ENCODE measurements around the gene AGFG1.
"Not testable (repeated sequence)": the region's sequence is repeated elsewhere in the genome, so short reads cannot be mapped to it uniquely, and the experiment has no call there.

AGFG1 gene

GRCh38 chr2:227540352-227540751 is 68.4 kb downstream of the AGFG1 start:
- not testable (repeated sequence) for DNase-seq (ENCODE audit: low spot score)

- no peak for DNase-seq (ENCODE audit: low spot score)
Observed at GRCh38 chr2:227545990-227546389, 74.0 kb downstream of the AGFG1 start.

GRCh38 chr2:227551836-227552235 is 79.9 kb downstream of the AGFG1 start:
- no peak for DNase-seq (ENCODE audit: low spot score)

GRCh38 chr2:227562581-227562980 is 90.6 kb downstream of the AGFG1 start:
- no peak for DNase-seq (ENCODE audit: low spot score)

GRCh38 chr2:227565080-227565479 is 93.1 kb downstream of the AGFG1 start:
- DNase-seq (ENCODE audit: low spot score), result no peak

- DNase-seq (ENCODE audit: low spot score), result no peak
Observed at GRCh38 chr2:227566012-227566411, 94.1 kb downstream of the AGFG1 start.

GRCh38 chr2:227568852-227569169 is 96.9 kb downstream of the AGFG1 start:
- no peak for DNase-seq (ENCODE audit: low spot score)

- no peak for DNase-seq (ENCODE audit: low spot score)
Observed at GRCh38 chr2:227570615-227571014, 98.7 kb downstream of the AGFG1 start.

- DNase-seq (ENCODE audit: low spot score), result no peak
Observed at GRCh38 chr2:227576110-227576509, 104.2 kb downstream of the AGFG1 start.

- DNase-seq (ENCODE audit: low spot score), result no peak
Observed at GRCh38 chr2:227576812-227577211, 104.9 kb downstream of the AGFG1 start.

- DNase-seq (ENCODE audit: low spot score), result no peak
Observed at GRCh38 chr2:227577555-227577954, 105.6 kb downstream of the AGFG1 start.

- DNase-seq (ENCODE audit: low spot score), result no peak
Observed at GRCh38 chr2:227578642-227579041, 106.7 kb downstream of the AGFG1 start.

GRCh38 chr2:227579791-227580190 is 107.8 kb downstream of the AGFG1 start:
- DNase-seq (ENCODE audit: low spot score), result no peak

GRCh38 chr2:227582369-227582768 is 110.4 kb downstream of the AGFG1 start:
- no peak for DNase-seq (ENCODE audit: low spot score)

GRCh38 chr2:227592694-227593387 is 120.9 kb downstream of the AGFG1 start:
- DNase-seq (ENCODE audit: low spot score), result no peak

GRCh38 chr2:227595797-227596196 is 123.8 kb downstream of the AGFG1 start:
- DNase-seq (ENCODE audit: low spot score), result no peak

GRCh38 chr2:227597036-227597435 is 125.1 kb downstream of the AGFG1 start:
- no peak for DNase-seq (ENCODE audit: low spot score)

GRCh38 chr2:227597998-227598397 is 126.0 kb downstream of the AGFG1 start:
- no peak for DNase-seq (ENCODE audit: low spot score)

- not testable (repeated sequence) for DNase-seq (ENCODE audit: low spot score)
Observed at GRCh38 chr2:227598835-227599503, 127.0 kb downstream of the AGFG1 start, which contains the start of gene SCYGR2. Gene SCYGR2 (plus strand): TSS chr2:227598893. CDS start chr2:227598893, 0 bp downstream.

GRCh38 chr2:227602358-227602757 is 130.4 kb downstream of the AGFG1 start:
- DNase-seq (ENCODE audit: low spot score), result no peak

- no peak for DNase-seq (ENCODE audit: low spot score)
Observed at GRCh38 chr2:227606476-227606875, 134.5 kb downstream of the AGFG1 start.

GRCh38 chr2:227607941-227608340 is 136.0 kb downstream of the AGFG1 start:
- DNase-seq (ENCODE audit: low spot score), result no peak

GRCh38 chr2:227608561-227609338 is 136.8 kb downstream of the AGFG1 start:
- DNase-seq (ENCODE audit: low spot score), result no peak
